HL-60 (cell line): Measurements from ENCODE around the gene OLFML2B.

Source experiments
- DNase-seq, 2 experiments: peaks; one replicate each; pipeline ENCODE4 v3.0.0-alpha.2; 2010 to 2020; ENCODE audit warnings: low read depth in 1 of 2, low spot score in 1 of 2
- H3K27ac ChIP-seq: fragments of 250-450 bp; sonication (Bioruptor Pico); replicated peaks from 2 replicates; pipeline ENCODE4 v1.5.1; 2020; ENCODE audit warnings: mild to moderate bottlenecking, moderate library complexity
- H3K27me3 ChIP-seq: fragments of 250-450 bp; sonication (Bioruptor Pico); 2 replicates; pipeline ENCODE4 v1.5.1; 2021; ENCODE audit warnings: mild to moderate bottlenecking, moderate library complexity; ENCODE audit not compliant: insufficient read depth, poor library complexity, severe bottlenecking
- H3K4me3 ChIP-seq: replicated peaks from 2 replicates; pipeline ENCODE4 v1.5.1; 2011; ENCODE audit warnings: mild to moderate bottlenecking, control low read depth, low read length; ENCODE audit not compliant: insufficient read depth
- GABPA ChIP-seq: IDR thresholded peaks from 2 replicates; pipeline ENCODE4 v1.6.1; 2012; ENCODE audit warnings: low read depth
- POLR2AphosphoS5 ChIP-seq: IDR thresholded peaks from 2 replicates; pipeline ENCODE4 v1.6.1; 2012; ENCODE audit warnings: low read depth
- SPI1 ChIP-seq: IDR thresholded peaks from 2 replicates; pipeline ENCODE4 v1.6.1; 2012; ENCODE audit warnings: low read depth, mild to moderate bottlenecking, borderline replicate concordance
- TF ChIP-seq, protein P1 (sequence below): IDR thresholded peaks from one replicate; pipeline ENCODE4 v1.5.1; 2011; ENCODE audit warnings: low read length, control low read depth, inconsistent platforms; ENCODE audit not compliant: insufficient read depth
- TF ChIP-seq, protein P2 (sequence below): IDR thresholded peaks from 2 replicates; pipeline ENCODE4 v1.6.1; 2012; ENCODE audit warnings: low read depth; ENCODE audit not compliant: insufficient replicate concordance

The OLFML2B gene

DNA sequence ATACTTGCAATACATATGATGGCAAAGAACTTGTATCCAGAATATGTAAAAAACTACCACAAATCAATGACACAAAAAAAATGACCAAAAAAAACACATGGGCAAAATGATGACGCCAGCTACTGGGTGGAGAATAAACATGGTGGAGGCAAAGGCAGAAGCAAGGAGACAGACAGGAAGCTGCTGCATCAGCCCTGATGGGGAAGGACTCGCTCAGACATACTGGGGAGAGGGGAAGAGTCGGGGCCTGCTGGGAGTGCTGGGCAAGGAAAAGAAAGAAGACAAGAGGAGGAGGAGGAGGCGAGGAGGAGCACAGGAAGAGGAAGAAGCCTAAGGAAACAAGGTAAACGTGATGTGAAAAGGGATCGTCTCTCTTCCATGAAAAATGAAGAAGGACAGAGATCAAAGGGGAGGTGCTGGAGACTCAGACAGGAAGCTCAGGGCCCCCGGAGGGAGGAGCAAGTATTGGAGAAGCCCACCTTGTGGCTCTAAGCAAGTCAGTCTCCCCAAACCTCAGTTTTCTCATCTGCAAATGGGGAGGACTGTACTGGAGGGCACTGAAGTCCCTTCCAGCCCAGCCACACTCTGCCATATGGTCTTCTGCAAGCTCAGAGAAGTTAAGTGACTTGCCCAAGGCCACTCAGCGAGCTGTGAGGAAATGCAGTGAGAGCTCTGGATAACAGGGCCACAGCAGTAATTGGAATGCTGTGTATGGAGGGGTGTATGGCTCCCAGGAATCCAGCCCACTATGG lies 24.2 kb downstream of the OLFML2B start:
- H3K4me3 ChIP-seq = no peak overlapping the region
- no peak overlapping the region for H3K27ac ChIP-seq
- DNase-seq = peak in 1 of 2 experiments; percentile 47
- H3K27me3 ChIP-seq = no peaks in the 10 kb centered on the region
- TF ChIP-seq GABPA = no peak
- TF ChIP-seq, protein P1, sequence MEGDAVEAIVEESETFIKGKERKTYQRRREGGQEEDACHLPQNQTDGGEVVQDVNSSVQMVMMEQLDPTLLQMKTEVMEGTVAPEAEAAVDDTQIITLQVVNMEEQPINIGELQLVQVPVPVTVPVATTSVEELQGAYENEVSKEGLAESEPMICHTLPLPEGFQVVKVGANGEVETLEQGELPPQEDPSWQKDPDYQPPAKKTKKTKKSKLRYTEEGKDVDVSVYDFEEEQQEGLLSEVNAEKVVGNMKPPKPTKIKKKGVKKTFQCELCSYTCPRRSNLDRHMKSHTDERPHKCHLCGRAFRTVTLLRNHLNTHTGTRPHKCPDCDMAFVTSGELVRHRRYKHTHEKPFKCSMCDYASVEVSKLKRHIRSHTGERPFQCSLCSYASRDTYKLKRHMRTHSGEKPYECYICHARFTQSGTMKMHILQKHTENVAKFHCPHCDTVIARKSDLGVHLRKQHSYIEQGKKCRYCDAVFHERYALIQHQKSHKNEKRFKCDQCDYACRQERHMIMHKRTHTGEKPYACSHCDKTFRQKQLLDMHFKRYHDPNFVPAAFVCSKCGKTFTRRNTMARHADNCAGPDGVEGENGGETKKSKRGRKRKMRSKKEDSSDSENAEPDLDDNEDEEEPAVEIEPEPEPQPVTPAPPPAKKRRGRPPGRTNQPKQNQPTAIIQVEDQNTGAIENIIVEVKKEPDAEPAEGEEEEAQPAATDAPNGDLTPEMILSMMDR = no peak
- TF ChIP-seq POLR2AphosphoS5 = no peak
- TF ChIP-seq, protein P2, sequence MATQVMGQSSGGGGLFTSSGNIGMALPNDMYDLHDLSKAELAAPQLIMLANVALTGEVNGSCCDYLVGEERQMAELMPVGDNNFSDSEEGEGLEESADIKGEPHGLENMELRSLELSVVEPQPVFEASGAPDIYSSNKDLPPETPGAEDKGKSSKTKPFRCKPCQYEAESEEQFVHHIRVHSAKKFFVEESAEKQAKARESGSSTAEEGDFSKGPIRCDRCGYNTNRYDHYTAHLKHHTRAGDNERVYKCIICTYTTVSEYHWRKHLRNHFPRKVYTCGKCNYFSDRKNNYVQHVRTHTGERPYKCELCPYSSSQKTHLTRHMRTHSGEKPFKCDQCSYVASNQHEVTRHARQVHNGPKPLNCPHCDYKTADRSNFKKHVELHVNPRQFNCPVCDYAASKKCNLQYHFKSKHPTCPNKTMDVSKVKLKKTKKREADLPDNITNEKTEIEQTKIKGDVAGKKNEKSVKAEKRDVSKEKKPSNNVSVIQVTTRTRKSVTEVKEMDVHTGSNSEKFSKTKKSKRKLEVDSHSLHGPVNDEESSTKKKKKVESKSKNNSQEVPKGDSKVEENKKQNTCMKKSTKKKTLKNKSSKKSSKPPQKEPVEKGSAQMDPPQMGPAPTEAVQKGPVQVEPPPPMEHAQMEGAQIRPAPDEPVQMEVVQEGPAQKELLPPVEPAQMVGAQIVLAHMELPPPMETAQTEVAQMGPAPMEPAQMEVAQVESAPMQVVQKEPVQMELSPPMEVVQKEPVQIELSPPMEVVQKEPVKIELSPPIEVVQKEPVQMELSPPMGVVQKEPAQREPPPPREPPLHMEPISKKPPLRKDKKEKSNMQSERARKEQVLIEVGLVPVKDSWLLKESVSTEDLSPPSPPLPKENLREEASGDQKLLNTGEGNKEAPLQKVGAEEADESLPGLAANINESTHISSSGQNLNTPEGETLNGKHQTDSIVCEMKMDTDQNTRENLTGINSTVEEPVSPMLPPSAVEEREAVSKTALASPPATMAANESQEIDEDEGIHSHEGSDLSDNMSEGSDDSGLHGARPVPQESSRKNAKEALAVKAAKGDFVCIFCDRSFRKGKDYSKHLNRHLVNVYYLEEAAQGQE = no peak
- TF ChIP-seq SPI1 = no peak

DNA sequence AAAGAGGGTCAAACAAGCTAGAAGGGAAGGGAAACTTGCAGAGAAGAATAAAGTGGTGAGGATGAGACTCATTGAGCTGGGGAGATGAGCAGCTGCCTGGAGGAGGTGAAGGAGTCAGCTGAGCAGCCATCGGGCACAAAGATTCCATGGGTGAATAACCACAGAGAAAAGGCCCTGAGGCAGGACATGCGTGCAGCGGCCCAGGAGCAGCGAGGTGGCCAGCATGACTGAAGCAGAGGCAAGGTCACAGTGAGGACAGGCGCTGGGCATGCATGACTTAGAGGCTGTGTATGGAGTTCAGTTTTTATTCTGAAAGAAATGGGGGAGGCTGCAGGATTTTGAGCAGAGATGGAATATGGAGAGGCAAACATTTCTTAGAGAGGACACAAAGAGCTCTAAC lies 24.9 kb downstream of the OLFML2B start:
- DNase-seq = no peak
- Histone ChIP-seq H3K27ac (no peak overlapping the region), H3K27me3 (no peaks in the 10 kb centered on the region), H3K4me3 (no peak overlapping the region)
- TF ChIP-seq POLR2AphosphoS5 (no peak), GABPA (no peak), SPI1 (no peak)
- TF ChIP-seq, protein P2 = no peak

DNA sequence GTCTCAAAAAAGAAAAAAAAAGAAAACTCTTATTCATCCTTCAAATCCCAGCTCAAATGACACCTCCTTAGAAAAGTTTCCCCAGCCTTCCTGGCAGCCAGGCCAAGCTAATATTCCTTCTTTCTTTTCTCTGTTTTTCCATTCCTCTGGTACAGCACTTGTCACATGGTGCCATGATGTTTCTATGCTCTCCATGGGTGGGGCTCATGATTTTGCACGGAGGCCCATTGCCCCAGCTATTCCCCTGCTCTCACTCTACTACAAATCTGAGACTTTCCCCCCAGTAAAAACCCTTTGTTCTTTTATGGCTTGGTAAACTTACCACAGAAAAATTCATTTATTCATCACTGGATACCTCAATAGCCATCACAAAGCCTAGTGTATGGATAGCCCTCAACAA lies 26.5 kb downstream of the OLFML2B start:
- no peaks in the 10 kb centered on the region for H3K27me3 ChIP-seq
- H3K27ac ChIP-seq = no peak overlapping the region
- no peak for DNase-seq
- H3K4me3 ChIP-seq = no peak overlapping the region
- TF ChIP-seq GABPA = no peak

DNA sequence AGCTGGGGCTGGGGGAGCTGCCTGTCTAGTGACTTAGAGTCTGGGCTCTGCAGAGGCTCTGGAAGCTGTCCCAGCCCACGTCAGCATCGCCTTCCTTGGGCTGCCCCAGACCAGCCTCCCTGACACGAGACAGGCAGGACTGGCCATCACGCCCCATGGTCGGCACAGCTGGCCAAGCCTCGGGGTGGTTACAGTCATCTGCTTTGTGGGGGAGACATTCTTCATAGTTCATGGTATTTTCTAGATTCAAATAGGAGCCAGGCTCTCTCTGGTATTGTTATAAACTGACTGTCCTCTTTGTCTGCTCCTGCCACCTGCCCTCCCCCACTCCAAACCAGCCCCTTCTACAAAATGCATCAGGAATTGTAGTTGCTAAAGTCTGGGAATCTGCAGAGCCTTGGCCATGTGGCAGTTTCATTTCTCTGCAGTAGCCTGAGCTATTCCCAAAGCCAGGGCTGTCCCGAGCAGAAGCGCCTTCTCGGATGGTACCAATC lies 29.4 kb downstream of the OLFML2B start:
- Histone ChIP-seq H3K27me3 (no peaks in the 10 kb centered on the region), H3K4me3 (no peak overlapping the region), H3K27ac (no peak overlapping the region)
- TF ChIP-seq SPI1 (no peak), POLR2AphosphoS5 (no peak), GABPA (no peak)
- TF ChIP-seq, protein P2 = no peak
- TF ChIP-seq, protein P1 = no peak
- DNase-seq = no peak
